HG03571 (cell line): Measurements from ENCODE around the gene VPS51.
A peak's percentile ranks its signal among the peaks of the same experiment; 100 is the strongest.

Experiments
- ATAC-seq: cut with Tn5 transposase; IDR thresholded peaks from one replicate; pipeline ENCODE4 v1.9.1; 2021; ENCODE audit not compliant: unreplicated experiment

VPS51 gene

DNA sequence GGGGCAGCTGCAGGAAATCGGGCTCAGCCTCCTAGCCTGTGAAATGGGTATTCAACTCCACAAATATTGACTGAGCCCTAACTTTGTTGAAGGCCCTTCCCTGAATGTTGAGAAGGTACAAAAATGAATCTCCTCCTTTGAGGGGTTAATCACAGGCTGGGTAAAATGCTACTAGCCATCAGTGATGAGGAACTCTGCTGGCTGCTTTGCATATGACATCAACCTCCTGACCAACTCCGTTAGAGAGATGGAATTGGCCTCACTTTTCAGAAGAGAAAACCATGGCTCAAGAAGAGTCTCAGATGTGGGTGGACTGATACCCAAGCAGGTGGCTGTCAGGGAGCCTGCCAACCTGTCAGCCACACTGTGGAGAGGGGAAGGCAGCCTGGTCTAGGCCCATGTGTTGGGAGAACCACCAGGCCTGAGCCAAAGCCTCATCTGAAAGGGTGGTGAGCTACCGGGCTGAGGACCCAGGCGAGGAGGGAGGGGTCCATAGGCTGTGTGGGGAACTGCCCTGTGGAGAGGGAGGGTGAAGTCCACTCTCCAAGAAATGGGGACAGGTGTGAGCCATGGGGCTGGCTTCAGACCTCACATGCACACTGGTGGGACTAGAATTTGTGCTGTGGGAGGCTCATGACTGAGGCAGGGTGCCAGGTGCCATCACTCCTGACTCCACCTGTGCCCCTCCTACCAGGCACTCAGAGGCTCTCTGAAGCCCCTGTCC, 23.9 kb upstream of the VPS51 start:
- no peak for ATAC-seq

DNA sequence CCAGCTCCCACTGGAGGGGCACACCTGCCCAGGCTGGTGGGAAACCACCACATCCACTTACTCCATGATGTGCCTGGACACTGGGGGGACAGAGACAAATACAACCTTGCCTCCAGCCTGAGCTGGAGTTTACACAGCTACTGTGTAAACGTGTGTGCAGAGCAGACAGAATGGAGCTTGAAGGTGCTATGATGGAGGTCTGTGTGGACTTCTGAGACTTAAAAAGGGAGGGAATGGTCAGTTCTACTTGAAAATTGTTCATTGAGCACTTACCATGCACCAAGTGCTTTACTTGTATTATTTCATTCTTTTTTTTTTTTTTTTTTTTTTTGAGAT, 23.4 kb upstream of the VPS51 start:
- ATAC-seq: no peak

DNA sequence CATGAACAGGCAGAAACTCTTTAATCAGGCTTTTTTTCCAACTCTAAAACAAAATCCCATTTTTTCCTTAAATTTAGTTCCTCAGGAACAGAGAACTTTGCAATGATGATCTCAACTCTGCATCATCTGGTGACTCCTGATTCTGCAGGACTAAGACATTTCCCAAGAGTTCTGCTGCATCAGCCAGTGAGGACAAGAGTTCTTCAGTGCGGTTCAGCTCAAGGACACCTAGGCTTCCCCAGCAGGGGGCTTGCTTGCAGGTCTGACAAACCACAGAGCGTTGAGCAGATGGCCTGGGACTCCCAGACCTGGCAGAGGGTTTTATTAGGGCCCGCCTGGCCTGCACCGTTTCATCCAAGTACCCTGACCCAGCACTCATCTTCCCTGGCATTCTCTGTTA, 18.6 kb upstream of the VPS51 start:
- no peak for ATAC-seq

GRCh38 chr11:65078151-65078550, 17.9 kb upstream of the VPS51 start:
- ATAC-seq: no peak

GRCh38 chr11:65078786-65079342, 17.1 kb upstream of the VPS51 start:
- no peak for ATAC-seq

GRCh38 chr11:65083134-65083833, 12.7 kb upstream of the VPS51 start:
- ATAC-seq: peak; percentile 11

- ATAC-seq: peak; percentile 63
These were observed 12.0 kb upstream of the VPS51 start, which contains the start of the genes CDCA5 and ZFPL1 for GRCh38 chr11:65083834-65084597. Gene CDCA5 (minus strand): TSS chr11:65084040. CDS start chr11:65083978, 62 bp downstream. Gene ZFPL1 (plus strand): TSS chr11:65084222. CDS start chr11:65084699, 477 bp downstream.

- no peak for ATAC-seq
These were observed 11.2 kb upstream of the VPS51 start for GRCh38 chr11:65084598-65085375.

DNA sequence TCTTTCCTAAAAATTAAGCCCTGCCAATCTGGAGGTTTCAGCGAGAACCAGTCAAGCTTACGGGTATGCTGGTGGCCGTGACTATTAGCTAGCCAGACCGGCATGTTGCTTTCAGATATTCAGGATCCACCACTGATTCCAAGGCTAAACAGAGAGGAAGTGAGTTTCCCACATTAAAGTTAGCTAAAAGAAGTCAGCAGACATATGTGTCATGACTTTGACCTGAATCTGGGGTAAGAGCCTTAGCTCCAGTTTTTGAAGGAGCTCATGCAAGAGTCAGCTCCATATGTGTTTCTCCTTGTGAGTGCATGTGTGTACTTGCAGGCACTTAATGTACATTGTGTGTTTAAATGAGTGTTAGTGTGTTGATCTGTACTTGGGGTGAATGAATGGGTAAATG, 10.6 kb upstream of the VPS51 start:
- no peak for ATAC-seq

- ATAC-seq: no peak
These were observed 9.2 kb upstream of the VPS51 start for GRCh38 chr11:65086809-65087208.

- ATAC-seq: no peak
These were observed 8.8 kb upstream of the VPS51 start for GRCh38 chr11:65087216-65087615.

DNA sequence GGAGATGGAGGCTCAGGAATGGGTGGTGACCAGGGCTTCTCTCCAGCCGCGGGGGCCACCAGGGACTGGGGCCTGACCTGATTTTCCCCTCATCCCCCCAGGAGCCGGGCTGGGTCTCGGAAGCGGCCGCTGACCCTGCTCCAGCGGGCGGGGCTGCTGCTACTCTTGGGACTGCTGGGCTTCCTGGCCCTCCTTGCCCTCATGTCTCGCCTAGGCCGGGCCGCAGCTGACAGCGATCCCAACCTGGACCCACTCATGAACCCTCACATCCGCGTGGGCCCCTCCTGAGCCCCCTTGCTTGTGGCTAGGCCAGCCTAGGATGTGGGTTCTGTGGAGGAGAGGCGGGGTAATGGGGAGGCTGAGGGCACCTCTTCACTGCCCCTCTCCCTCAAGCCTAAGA, 8.2 kb upstream of the VPS51 start:
- no peak for ATAC-seq

DNA sequence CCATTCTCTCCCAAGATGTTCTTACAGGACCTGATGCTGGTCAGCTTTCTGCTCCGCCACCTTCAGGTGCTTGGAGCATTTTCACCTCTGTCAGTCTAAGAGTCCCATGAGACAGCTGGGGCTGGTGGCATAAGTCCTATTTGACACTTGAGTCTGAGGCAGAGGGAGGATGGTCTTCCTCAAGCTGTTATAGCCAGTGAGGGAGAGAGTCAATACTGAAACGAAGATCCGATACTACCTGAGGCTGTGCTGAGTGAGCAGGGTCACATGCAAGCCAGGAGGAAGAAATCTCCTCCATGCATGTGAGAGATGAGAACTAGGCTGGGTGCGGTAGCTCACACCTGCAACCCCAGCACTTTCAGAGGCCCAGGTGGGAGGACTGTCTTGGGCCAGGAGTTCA, 6.4 kb upstream of the VPS51 start:
- no peak for ATAC-seq

- ATAC-seq: no peak
These were observed 5.4 kb upstream of the VPS51 start for GRCh38 chr11:65090628-65091027.

GRCh38 chr11:65095427-65095826, 587 bp upstream of the VPS51 start:
- no peak for ATAC-seq

GRCh38 chr11:65096926-65097325, 912 bp downstream of the VPS51 start:
- ATAC-seq: no peak

GRCh38 chr11:65100674-65101350, 4.8 kb downstream of the VPS51 start:
- no peak for ATAC-seq

DNA sequence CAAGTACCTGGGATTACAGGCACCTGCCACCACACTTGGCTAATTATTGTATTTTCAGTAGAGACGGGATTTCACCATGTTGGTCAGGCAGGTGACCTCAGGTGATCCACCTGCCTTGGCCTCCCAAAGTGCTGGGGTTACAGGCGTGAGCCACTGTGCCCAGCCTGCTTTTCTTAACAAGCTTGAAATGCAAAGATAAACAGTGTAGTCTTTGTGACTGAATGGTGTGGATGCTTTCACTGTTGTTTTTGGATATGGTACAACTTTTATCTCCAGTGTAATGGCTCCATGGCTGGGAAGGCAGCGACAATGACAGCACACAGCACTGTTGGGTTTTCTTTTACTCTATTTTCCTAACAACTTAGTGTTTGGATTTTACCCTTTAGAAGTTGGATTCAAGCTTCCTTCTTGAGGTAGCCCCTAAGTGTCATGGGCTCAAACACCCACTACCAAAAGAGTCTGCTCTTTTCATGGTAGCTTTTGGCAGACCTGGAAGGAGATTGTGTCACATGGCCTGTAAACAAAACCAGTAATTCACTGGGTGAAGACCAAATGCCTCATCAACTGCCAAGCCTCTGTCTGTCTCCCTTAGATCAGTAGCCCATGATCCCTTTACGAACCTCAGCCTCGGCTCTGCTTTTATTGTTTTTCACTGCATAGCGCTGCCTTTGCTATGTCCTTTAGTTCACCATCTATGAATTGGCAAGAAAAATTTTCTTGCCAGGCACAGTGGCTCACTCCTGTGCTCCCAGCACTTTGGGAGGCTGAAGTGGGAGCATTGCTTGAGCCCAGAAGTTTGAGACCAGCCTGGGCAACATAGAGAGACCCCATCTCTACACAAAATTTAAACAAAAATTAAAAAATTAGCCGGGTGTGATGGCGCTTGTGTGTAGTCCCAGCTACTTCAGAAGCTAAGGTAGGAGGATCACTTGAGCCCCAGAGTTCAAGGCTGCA, 6.4 kb downstream of the VPS51 start:
- ATAC-seq: no peak

DNA sequence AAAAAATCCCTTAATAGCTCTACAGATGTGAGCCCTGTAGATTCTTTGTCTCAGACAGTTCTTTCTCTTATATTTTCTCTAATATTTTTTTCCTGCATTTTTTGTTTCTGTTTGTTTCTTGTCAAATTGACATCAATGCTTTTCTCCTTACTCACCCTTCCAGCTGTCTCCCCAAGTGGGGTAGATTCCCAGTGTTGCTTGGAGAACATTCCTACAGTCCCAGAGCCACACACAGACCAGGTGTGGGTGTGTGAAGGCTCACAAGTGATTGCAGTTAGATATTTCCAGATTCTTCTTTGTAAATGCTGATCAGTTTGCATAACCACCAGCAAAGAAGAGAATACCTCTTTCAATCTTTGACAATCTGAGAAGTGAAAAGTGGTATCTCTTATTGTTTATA, 7.5 kb downstream of the VPS51 start:
- ATAC-seq: no peak
